LNCaP clone FGC (cell line): ENCODE measurements around the gene ASXL3.

Experiments used
- DNase-seq: peaks from one replicate; pipeline ENCODE4 v3.0.0-alpha.2; 2011; ENCODE audit warnings: low read depth
- H3K4me3 ChIP-seq: 2 replicates; pipeline ENCODE4 v1.5.1; 2011; ENCODE audit warnings: mild to moderate bottlenecking, low read depth, low read length, control low read depth
- TF ChIP-seq, protein P1 (sequence below): IDR thresholded peaks from 2 replicates; pipeline ENCODE4 v1.5.1; 2012; ENCODE audit warnings: mild to moderate bottlenecking; ENCODE audit not compliant: control insufficient read depth, insufficient read depth; ENCODE audit errors: extremely low read depth

The ASXL3 gene

DNA sequence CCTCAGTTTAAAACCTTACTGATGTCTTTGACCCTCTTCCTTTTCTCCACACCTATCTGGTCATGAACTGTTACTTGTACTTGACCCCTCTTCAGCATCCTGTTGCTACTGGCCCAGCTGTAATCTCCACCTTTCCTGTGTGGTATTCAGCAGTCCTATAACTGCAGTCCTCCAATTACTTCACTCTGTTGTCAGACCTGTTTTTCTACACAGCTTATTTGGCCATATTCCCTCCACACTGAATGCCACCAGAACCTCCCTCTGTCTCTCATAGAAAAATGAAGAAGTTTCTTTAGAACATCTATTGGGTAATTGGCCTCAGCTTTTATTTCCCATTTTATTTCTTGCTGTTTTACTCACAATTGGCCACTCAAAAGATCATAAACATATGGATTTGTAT lies 155.4 kb downstream of the ASXL3 start:
- peak; percentile 58 for DNase-seq
- no peak overlapping the region for H3K4me3 ChIP-seq
- TF ChIP-seq, protein P1, sequence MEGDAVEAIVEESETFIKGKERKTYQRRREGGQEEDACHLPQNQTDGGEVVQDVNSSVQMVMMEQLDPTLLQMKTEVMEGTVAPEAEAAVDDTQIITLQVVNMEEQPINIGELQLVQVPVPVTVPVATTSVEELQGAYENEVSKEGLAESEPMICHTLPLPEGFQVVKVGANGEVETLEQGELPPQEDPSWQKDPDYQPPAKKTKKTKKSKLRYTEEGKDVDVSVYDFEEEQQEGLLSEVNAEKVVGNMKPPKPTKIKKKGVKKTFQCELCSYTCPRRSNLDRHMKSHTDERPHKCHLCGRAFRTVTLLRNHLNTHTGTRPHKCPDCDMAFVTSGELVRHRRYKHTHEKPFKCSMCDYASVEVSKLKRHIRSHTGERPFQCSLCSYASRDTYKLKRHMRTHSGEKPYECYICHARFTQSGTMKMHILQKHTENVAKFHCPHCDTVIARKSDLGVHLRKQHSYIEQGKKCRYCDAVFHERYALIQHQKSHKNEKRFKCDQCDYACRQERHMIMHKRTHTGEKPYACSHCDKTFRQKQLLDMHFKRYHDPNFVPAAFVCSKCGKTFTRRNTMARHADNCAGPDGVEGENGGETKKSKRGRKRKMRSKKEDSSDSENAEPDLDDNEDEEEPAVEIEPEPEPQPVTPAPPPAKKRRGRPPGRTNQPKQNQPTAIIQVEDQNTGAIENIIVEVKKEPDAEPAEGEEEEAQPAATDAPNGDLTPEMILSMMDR, result no peak

DNA sequence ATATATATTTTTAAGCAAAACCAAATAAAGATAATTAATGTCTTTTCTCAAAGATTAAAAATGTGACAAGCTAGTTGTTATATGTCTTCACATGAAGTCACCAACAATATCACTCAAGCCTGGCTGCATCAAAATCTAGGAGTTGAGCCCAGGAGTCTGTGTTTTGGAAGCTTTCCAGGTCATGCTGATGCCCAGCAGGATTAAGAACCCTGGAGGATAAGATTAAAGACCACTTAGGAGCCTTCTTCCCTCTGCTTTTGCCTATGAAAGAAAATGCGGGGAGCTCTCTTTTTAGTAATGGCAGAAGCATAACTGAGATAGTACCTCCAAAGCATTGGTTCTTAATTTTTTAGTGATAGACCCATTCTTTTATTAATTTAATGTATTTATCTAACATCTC lies 157.4 kb downstream of the ASXL3 start:
- TF ChIP-seq, protein P1, result no peak
- no peak overlapping the region for H3K4me3 ChIP-seq
- DNase-seq, result no peak

DNA sequence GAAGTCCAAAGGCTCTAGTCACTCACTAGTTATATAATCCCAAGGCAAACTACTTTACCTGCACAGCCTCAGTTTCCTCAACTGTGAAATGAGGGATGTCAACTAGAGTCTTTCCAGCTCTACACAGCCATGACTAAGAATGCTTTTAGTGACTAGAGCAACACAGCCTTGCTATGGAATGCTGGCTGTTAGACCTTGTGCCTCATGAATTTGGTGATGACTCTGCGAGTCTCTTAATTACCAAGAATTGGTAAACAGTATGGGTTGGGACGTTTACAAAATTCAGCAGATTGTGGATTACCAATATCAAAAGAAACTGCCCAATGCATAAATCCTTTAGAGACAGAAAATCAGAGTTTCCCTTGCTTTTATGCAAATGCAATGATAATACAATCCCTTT lies 163.7 kb downstream of the ASXL3 start:
- TF ChIP-seq, protein P1, result no peak
- no peak overlapping the region for H3K4me3 ChIP-seq
- no peak for DNase-seq

DNA sequence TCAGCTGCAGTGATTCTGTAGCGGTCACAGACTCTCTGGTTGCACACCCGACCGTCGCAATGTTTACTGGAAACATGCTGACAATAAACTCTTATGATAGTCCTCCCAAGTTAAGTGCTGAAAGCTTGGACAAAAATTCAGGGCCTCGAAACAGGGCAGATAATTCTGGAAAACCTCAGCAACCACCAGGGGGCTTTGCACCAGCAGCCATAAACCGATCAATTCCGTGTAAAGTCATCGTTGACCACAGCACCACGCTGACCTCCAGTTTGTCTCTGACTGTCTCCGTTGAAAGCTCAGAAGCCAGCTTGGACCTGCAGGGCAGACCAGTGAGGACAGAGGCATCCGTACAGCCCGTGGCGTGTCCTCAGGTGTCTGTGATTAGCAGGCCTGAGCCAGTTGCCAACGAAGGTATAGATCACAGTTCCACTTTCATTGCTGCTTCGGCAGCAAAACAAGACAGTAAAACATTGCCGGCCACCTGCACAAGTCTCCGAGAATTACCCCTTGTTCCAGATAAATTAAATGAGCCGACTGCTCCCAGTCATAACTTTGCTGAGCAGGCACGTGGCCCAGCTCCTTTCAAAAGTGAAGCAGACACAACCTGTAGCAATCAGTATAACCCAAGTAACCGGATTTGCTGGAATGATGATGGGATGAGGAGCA lies 166.1 kb downstream of the ASXL3 start:
- no peak overlapping the region for H3K4me3 ChIP-seq
- TF ChIP-seq, protein P1, result 0 out of 2 replicates have a peak, but pooled peaks have one; percentile 8
- DNase-seq, result no peak

DNA sequence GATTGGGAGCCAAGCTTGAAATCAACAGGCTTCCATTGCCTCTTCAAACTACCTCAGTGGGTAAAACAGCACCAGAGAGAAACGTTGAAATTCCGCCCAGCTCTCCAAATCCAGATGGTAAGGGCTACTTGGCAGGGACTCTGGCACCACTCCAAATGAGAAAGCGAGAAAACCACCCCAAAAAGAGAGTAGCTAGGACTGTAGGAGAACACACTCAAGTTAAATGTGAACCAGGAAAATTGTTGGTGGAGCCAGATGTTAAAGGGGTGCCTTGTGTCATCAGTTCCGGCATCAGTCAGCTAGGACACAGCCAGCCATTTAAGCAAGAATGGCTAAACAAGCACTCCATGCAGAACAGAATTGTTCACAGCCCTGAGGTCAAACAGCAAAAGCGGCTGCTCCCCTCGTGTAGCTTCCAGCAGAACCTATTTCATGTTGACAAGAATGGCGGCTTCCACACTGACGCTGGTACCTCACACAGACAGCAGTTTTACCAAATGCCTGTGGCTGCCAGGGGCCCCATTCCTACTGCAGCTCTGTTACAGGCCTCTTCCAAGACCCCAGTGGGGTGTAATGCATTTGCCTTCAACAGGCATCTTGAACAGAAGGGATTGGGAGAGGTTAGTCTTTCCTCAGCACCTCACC lies 167.3 kb downstream of the ASXL3 start:
- no peak for DNase-seq
- TF ChIP-seq, protein P1, result no peak
- H3K4me3 ChIP-seq, result no peak overlapping the region

DNA sequence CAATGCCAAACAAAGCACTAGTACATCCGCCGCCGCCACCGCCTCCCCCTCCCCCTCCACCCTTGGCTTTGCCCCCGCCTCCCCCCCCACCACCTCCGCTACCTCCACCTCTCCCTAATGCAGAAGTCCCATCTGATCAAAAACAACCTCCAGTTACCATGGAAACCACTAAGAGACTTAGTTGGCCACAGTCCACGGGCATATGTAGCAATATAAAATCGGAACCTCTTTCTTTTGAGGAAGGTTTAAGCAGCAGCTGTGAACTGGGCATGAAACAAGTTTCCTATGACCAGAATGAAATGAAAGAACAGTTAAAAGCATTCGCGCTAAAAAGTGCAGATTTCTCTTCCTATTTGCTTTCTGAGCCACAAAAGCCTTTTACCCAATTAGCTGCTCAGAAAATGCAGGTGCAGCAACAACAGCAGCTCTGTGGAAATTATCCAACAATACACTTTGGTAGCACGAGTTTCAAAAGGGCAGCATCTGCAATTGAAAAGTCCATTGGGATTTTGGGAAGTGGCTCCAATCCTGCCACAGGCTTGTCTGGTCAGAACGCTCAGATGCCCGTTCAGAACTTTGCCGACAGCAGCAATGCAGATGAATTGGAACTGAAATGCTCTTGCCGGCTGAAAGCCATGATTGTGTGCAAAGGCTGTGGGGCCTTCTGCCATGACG lies 168.0 kb downstream of the ASXL3 start:
- H3K4me3 ChIP-seq, result no peak overlapping the region
- DNase-seq, result no peak
- TF ChIP-seq, protein P1, result no peak
